Umbilical cord (tissue), 2 donors: Measurements from ENCODE around the gene NTM. TPM values are rescaled to one million over a fixed set of nuclear protein-coding genes. Genes with fewer than 3 reads are reported as not detected.
A peak's percentile ranks its signal among the peaks of the same experiment; 100 is the strongest.
"Not testable (repeated sequence)": the region's sequence is repeated elsewhere in the genome, so short reads cannot be mapped to it uniquely, and the experiment has no call there.

ENCODE experiments used
- DNase-seq: peaks from one replicate; pipeline ENCODE4 v3.0.0-alpha.2; 2015; ENCODE audit warnings: low spot score
- total RNA-seq: library from RNA; depleted of rRNA; stranded (reverse); fragments of >200 nt; gene quantifications from one replicate; pipeline ENCODE4 v1.2.3, GENCODE V29; 2014; ENCODE audit warnings: low replicate concordance; ENCODE audit not compliant: insufficient read depth

Gene NTM
- total RNA-seq, 1 donor from 2014 or later = 8.9 TPM

- peak; percentile 12 for DNase-seq
Observed at GRCh38 chr11:131463649-131464425, 93.4 kb downstream of the NTM start.

- no peak for DNase-seq
Observed at GRCh38 chr11:131464461-131464860, 94.0 kb downstream of the NTM start.

GRCh38 chr11:131465039-131465438 is 94.6 kb downstream of the NTM start:
- no peak for DNase-seq

- no peak for DNase-seq
Observed at GRCh38 chr11:131465746-131466145, 95.3 kb downstream of the NTM start.

- DNase-seq = no peak
Observed at GRCh38 chr11:131467645-131468394, 97.4 kb downstream of the NTM start.

GRCh38 chr11:131468565-131468964 is 98.2 kb downstream of the NTM start:
- no peak for DNase-seq

- DNase-seq = no peak
Observed at GRCh38 chr11:131470216-131470925, 100.0 kb downstream of the NTM start.

- no peak for DNase-seq
Observed at GRCh38 chr11:131471976-131472375, 101.6 kb downstream of the NTM start.

- no peak for DNase-seq
Observed at GRCh38 chr11:131474947-131475346, 104.5 kb downstream of the NTM start.

GRCh38 chr11:131476266-131476665 is 105.9 kb downstream of the NTM start:
- no peak for DNase-seq

- DNase-seq = no peak
Observed at GRCh38 chr11:131478341-131478740, 107.9 kb downstream of the NTM start.

- peak; percentile 55 for DNase-seq
Observed at GRCh38 chr11:131481303-131481702, 110.9 kb downstream of the NTM start.

- DNase-seq = no peak
Observed at GRCh38 chr11:131481971-131482370, 111.6 kb downstream of the NTM start.

GRCh38 chr11:131483453-131483852 is 113.0 kb downstream of the NTM start:
- DNase-seq = no peak

GRCh38 chr11:131483877-131484276 is 113.5 kb downstream of the NTM start:
- DNase-seq = no peak

GRCh38 chr11:131486100-131486499 is 115.7 kb downstream of the NTM start:
- DNase-seq = no peak

GRCh38 chr11:131486937-131487635 is 116.7 kb downstream of the NTM start:
- DNase-seq = no peak

- no peak for DNase-seq
Observed at GRCh38 chr11:131488238-131488637, 117.8 kb downstream of the NTM start.

- peak; percentile 72 for DNase-seq
Observed at GRCh38 chr11:131491503-131491902, 121.1 kb downstream of the NTM start.

- DNase-seq = peak; percentile 81
Observed at GRCh38 chr11:131495423-131495822, 125.0 kb downstream of the NTM start.

GRCh38 chr11:131497686-131498085 is 127.3 kb downstream of the NTM start:
- not testable (repeated sequence) for DNase-seq
